Spleen (tissue), 7 donors: ENCODE data around the gene KCP.

Source experiments
- CTCF ChIP-seq, 11 experiments: fragments of 200-600 bp in 7 of 11; fragments of 450-650 bp in 4 of 11; sonication (generic) in 4 of 11; IDR thresholded peaks in 8 of 11; conservative IDR thresholded peaks in 3 of 11; 1 replicate in 7 of 11; 2 replicates in 4 of 11; pipeline versions ENCODE4 v1.4.0 to v1.8.0; 2016 to 2021; ENCODE audit warnings: antibody characterized with exemption in 11 of 11, inconsistent platforms in 4 of 11, mild to moderate bottlenecking in 1 of 11
- POLR2AphosphoS5 ChIP-seq, 3 donors: sonication (generic); formaldehyde crosslinking; IDR thresholded peaks; one replicate each; pipeline ENCODE4 v1.5.1; 2017; ENCODE audit warnings: antibody characterized with exemption in 3 of 3
- donor health status: DM: no; HTN: no; CAD: no; lungs with moderate emphysema.
- donor health status: DM: no; HTN: no; CAD: no.
- donor health status: DM: no; HTN: no; CAD: no.

GRCh38 chr7:128933180-128933891, 22.8 kb upstream of the KCP start:
- TF ChIP-seq CTCF (IDR thresholded peaks at IDR 0.05 in 8 of 11, conservative IDR thresholded peaks at IDR 0.05 in 3 of 11) (peak in 1 of 11 experiments; percentile 9), POLR2AphosphoS5 (IDR thresholded peaks at IDR 0.05) (peak; percentile 45 to 87 (median 77))
